ENCODE measurements around the gene YWHAE. TPM values are rescaled to one million over a fixed set of nuclear protein-coding genes. Genes with fewer than 3 reads are reported as not detected.
A peak's percentile ranks its signal among the peaks of the same experiment; 100 is the strongest.
"Not testable (repeated sequence)": the region's sequence is repeated elsewhere in the genome, so short reads cannot be mapped to it uniquely, and the experiment has no call there.

Gene YWHAE
- total RNA-seq, 1 experiment from 2014 or later: 118 TPM

- Histone ChIP-seq H3K9me3 (no peaks in the 10 kb centered on the region), H3K36me3 (no peaks in the 10 kb centered on the region; the same call in 1 of the 2 replicates), H3K4me3 (no peak overlapping the region), H3K27me3 (no peaks in the 10 kb centered on the region)
- DNase-seq: no peak
These were observed 14.2 kb downstream of the YWHAE start for GRCh38 chr17:1385861-1386260.

- no peaks in the 10 kb centered on the region for H3K27me3 ChIP-seq
- H3K9me3 ChIP-seq: no peaks in the 10 kb centered on the region
- no peak for DNase-seq
- H3K4me3 ChIP-seq: no peak overlapping the region
- H3K36me3 ChIP-seq: no peaks in the 10 kb centered on the region; the same call in 1 of the 2 replicates
These were observed 15.1 kb downstream of the YWHAE start for GRCh38 chr17:1384905-1385435.

- Histone ChIP-seq H3K4me3 (no peak overlapping the region), H3K36me3 (peaks cover 14% of the 10 kb centered on the region), H3K27me3 (no peaks in the 10 kb centered on the region), H3K9me3 (no peaks in the 10 kb centered on the region)
- no peak for DNase-seq
These were observed 20.1 kb downstream of the YWHAE start for GRCh38 chr17:1379930-1380313.

- no peak for DNase-seq
- Histone ChIP-seq H3K9me3 (no peaks in the 10 kb centered on the region), H3K4me3 (no peak overlapping the region), H3K27me3 (no peaks in the 10 kb centered on the region), H3K36me3 (peaks cover 14% of the 10 kb centered on the region)
These were observed 20.7 kb downstream of the YWHAE start for GRCh38 chr17:1379208-1379929.

- H3K9me3 ChIP-seq, DNase-seq, H3K27me3 ChIP-seq, H3K4me3 ChIP-seq: not testable (repeated sequence)
- H3K36me3 ChIP-seq: peaks cover 18% of the 10 kb centered on the region
These were observed 21.6 kb downstream of the YWHAE start for GRCh38 chr17:1378476-1378860.

- Histone ChIP-seq H3K27me3 (no peaks in the 10 kb centered on the region), H3K4me3 (no peak overlapping the region), H3K9me3 (no peaks in the 10 kb centered on the region), H3K36me3 (peaks cover 18% of the 10 kb centered on the region)
- DNase-seq: no peak
These were observed 22.7 kb downstream of the YWHAE start for GRCh38 chr17:1377334-1377733.

- DNase-seq: no peak
- no peaks in the 10 kb centered on the region for H3K9me3 ChIP-seq
- peaks cover 18% of the 10 kb centered on the region for H3K36me3 ChIP-seq
- H3K27me3 ChIP-seq: no peaks in the 10 kb centered on the region
- H3K4me3 ChIP-seq: no peak overlapping the region
These were observed 24.0 kb downstream of the YWHAE start for GRCh38 chr17:1376061-1376460.

- no peak for DNase-seq
- H3K4me3 ChIP-seq: no peak overlapping the region
- H3K36me3 ChIP-seq: peaks cover 18% of the 10 kb centered on the region
- H3K9me3 ChIP-seq: no peaks in the 10 kb centered on the region
- no peaks in the 10 kb centered on the region for H3K27me3 ChIP-seq
These were observed 24.4 kb downstream of the YWHAE start for GRCh38 chr17:1375615-1376014.

GRCh38 chr17:1374431-1375177 is 25.4 kb downstream of the YWHAE start:
- no peak for DNase-seq
- no peaks in the 10 kb centered on the region for H3K27me3 ChIP-seq
- peaks cover 18% of the 10 kb centered on the region for H3K36me3 ChIP-seq
- H3K4me3 ChIP-seq: no peak overlapping the region
- H3K9me3 ChIP-seq: no peaks in the 10 kb centered on the region

GRCh38 chr17:1373707-1374237 is 26.2 kb downstream of the YWHAE start:
- Histone ChIP-seq H3K9me3 (no peaks in the 10 kb centered on the region), H3K27me3 (no peaks in the 10 kb centered on the region), H3K36me3 (peaks cover 18% of the 10 kb centered on the region), H3K4me3 (no peak overlapping the region)
- DNase-seq: no peak

GRCh38 chr17:1372618-1373017 is 27.4 kb downstream of the YWHAE start:
- no peak overlapping the region for H3K4me3 ChIP-seq
- DNase-seq: no peak
- H3K27me3 ChIP-seq: no peaks in the 10 kb centered on the region
- peaks cover 12% of the 10 kb centered on the region for H3K36me3 ChIP-seq
- no peaks in the 10 kb centered on the region for H3K9me3 ChIP-seq

- no peaks in the 10 kb centered on the region for H3K27me3 ChIP-seq
- H3K4me3 ChIP-seq: no peak overlapping the region
- H3K36me3 ChIP-seq: peaks cover 7% of the 10 kb centered on the region
- H3K9me3 ChIP-seq: no peaks in the 10 kb centered on the region
- DNase-seq: no peak
These were observed 28.0 kb downstream of the YWHAE start for GRCh38 chr17:1371893-1372590.

- DNase-seq: no peak
- Histone ChIP-seq H3K27me3 (no peaks in the 10 kb centered on the region), H3K4me3 (no peak overlapping the region), H3K9me3 (no peaks in the 10 kb centered on the region), H3K36me3 (peaks cover 11% of the 10 kb centered on the region)
These were observed 31.4 kb downstream of the YWHAE start for GRCh38 chr17:1368588-1368987.

GRCh38 chr17:1367351-1367745 is 32.7 kb downstream of the YWHAE start:
- Histone ChIP-seq H3K27me3 (no peaks in the 10 kb centered on the region), H3K9me3 (no peaks in the 10 kb centered on the region), H3K4me3 (no peak overlapping the region), H3K36me3 (peaks cover 17% of the 10 kb centered on the region)
- peak; percentile 38 for DNase-seq

GRCh38 chr17:1366234-1366633 is 33.8 kb downstream of the YWHAE start:
- no peak for DNase-seq
- H3K27me3 ChIP-seq: no peaks in the 10 kb centered on the region
- no peaks in the 10 kb centered on the region for H3K9me3 ChIP-seq
- no peak overlapping the region for H3K4me3 ChIP-seq
- H3K36me3 ChIP-seq: peaks cover 17% of the 10 kb centered on the region

- no peak overlapping the region for H3K4me3 ChIP-seq
- peaks cover 21% of the 10 kb centered on the region for H3K36me3 ChIP-seq
- no peaks in the 10 kb centered on the region for H3K9me3 ChIP-seq
- peak; percentile 33 for DNase-seq
- H3K27me3 ChIP-seq: no peaks in the 10 kb centered on the region
These were observed 34.5 kb downstream of the YWHAE start for GRCh38 chr17:1365445-1366039.

GRCh38 chr17:1362964-1363363 is 37.1 kb downstream of the YWHAE start:
- Histone ChIP-seq H3K4me3 (no peak overlapping the region), H3K9me3 (no peaks in the 10 kb centered on the region), H3K27me3 (no peaks in the 10 kb centered on the region), H3K36me3 (peaks cover 31% of the 10 kb centered on the region)
- no peak for DNase-seq

All from MG63 (cell line).